ENCODE measurements around the gene OVCH1. TPM values are rescaled to one million over a fixed set of nuclear protein-coding genes. Genes with fewer than 3 reads are reported as not detected.

OVCH1 gene
- total RNA-seq, 1 experiment from 2014 or later: not detected

DNA sequence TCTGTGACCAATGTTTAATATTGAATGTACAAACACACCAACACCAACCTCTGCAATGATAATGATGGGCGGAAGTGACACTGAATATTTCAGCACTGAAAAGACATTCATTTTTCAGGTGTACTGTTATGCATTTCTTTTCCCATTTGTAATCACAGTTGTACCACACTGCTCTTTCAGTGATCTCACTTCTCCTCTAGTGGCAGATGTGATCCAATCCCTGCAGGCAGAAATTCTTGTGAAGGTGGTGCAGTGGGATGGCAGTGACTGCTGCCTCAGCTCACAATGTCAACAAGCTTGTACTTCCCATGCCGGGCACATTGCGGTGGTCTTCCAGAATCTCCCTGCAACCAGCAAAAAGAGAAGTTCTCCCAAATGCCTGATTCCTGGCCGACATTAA is 93.5 kb downstream of the OVCH1 start:
- Histone ChIP-seq H3K4me2 (ENCODE audit: low read length) (no peak overlapping the region), H3K36me3 (ENCODE audit: control insufficient read depth in 1 of 2, insufficient read depth in 2 of 2, low read length in 2 of 2) (no peaks in the 10 kb centered on the region), H3K9ac (ENCODE audit: low read length) (no peak overlapping the region), H3K79me2 (ENCODE audit: insufficient read depth, low read length) (no peaks in the 10 kb centered on the region), H3K4me3 (replicated peaks in 1 of 2; ENCODE audit: low read depth in 1 of 2, low read length in 2 of 2) (no peak overlapping the region), H3K9me3 (ENCODE audit: control insufficient read depth in 1 of 2, insufficient read depth in 1 of 2, low read depth in 1 of 2, low read length in 2 of 2) (no peaks in the 10 kb centered on the region), H3K27ac (ENCODE audit: low read depth, low read length) (no peak overlapping the region), H4K20me1 (ENCODE audit: insufficient read depth) (no peaks in the 10 kb centered on the region), H3K9me2 (ENCODE audit: insufficient read depth) (no peaks in the 10 kb centered on the region), H3K27me3 (ENCODE audit: insufficient read depth, low read length) (no peaks in the 10 kb centered on the region), H3K4me1 (ENCODE audit: control insufficient read depth in 1 of 2, insufficient read depth in 2 of 2, low read length in 2 of 2) (no peaks in the 10 kb centered on the region), H2AFZ (ENCODE audit: low read depth, low read length, poor library complexity, severe bottlenecking) (no peak overlapping the region)
- ChIA-PET RAD21 (ENCODE audit: low non-redundant PET in 1 of 2, low total read pairs in 2 of 2, uncharacterized antibody in 2 of 2, unreplicated experiment in 2 of 2) (no interaction called here), POLR2A (no interaction called here), CTCF (no interaction called here)
- ATAC-seq (no peak), DNase-seq (ENCODE audit: low read depth, low spot score) (no peak)
- no TSS peak for BruUV-seq (replicated peaks)
- no peak for TF ChIP-seq JUND (IDR thresholded peaks at IDR 0.05)
- TF ChIP-seq SP1 (IDR thresholded peaks at IDR 0.05; ENCODE audit: low read depth): no peak
- TF ChIP-seq FOSL1 (IDR thresholded peaks at IDR 0.05; ENCODE audit: low read depth): no peak
- TF ChIP-seq CTCF (IDR thresholded peaks at IDR 0.05 in 2 of 3, conservative IDR thresholded peaks at IDR 0.05 in 1 of 3; ENCODE audit: borderline replicate concordance in 1 of 3, insufficient read depth in 1 of 3, low read depth in 2 of 3, low read length in 2 of 3): no peak
- TF ChIP-seq POLR2A (IDR thresholded peaks at IDR 0.05; ENCODE audit: borderline replicate concordance, extremely low read depth, insufficient read depth, insufficient read length): no peak
- no peak for TF ChIP-seq ELF1 (IDR thresholded peaks at IDR 0.05; ENCODE audit: borderline replicate concordance, low read depth)
- no peak for TF ChIP-seq CEBPB (IDR thresholded peaks at IDR 0.05; ENCODE audit: low read depth)
- TF ChIP-seq RAD21 (IDR thresholded peaks at IDR 0.05; ENCODE audit: low read depth): no peak
- no peak for TF ChIP-seq YY1 (IDR thresholded peaks at IDR 0.05; ENCODE audit: extremely low read depth, insufficient replicate concordance, low read depth, low read length)
- TF ChIP-seq MAX (IDR thresholded peaks at IDR 0.05): no peak
- intact Hi-C loops (cut with micrococcal nuclease): no loop called here

- intact Hi-C loops (cut with micrococcal nuclease): no loop called here
- DNase-seq (ENCODE audit: low read depth, low spot score) (no peak), ATAC-seq (no peak)
- no peaks in the 10 kb centered on the region for H3K27me3 ChIP-seq (ENCODE audit: insufficient read depth, low read length)
- H3K4me2 ChIP-seq (ENCODE audit: low read length): no peak overlapping the region
- no peaks in the 10 kb centered on the region for H3K79me2 ChIP-seq (ENCODE audit: insufficient read depth, low read length)
- no peak overlapping the region for H3K9ac ChIP-seq (ENCODE audit: low read length)
- CTCF ChIA-PET: no interaction called here
- no peak overlapping the region for H3K27ac ChIP-seq (ENCODE audit: low read depth, low read length)
- no peak overlapping the region for H2AFZ ChIP-seq (ENCODE audit: low read depth, low read length, poor library complexity, severe bottlenecking)
- no peaks in the 10 kb centered on the region for H3K9me2 ChIP-seq (ENCODE audit: insufficient read depth)
- no TSS peak for BruUV-seq (replicated peaks)
- H4K20me1 ChIP-seq (ENCODE audit: insufficient read depth): no peaks in the 10 kb centered on the region
- POLR2A ChIA-PET: no interaction called here
- RAD21 ChIA-PET (ENCODE audit: low non-redundant PET in 1 of 2, low total read pairs in 2 of 2, uncharacterized antibody in 2 of 2, unreplicated experiment in 2 of 2): no interaction called here
- H3K4me3 ChIP-seq (replicated peaks in 1 of 2; ENCODE audit: low read depth in 1 of 2, low read length in 2 of 2): no peak overlapping the region
- no peaks in the 10 kb centered on the region for H3K4me1 ChIP-seq (ENCODE audit: control insufficient read depth in 1 of 2, insufficient read depth in 2 of 2, low read length in 2 of 2)
- H3K9me3 ChIP-seq (ENCODE audit: control insufficient read depth in 1 of 2, insufficient read depth in 1 of 2, low read depth in 1 of 2, low read length in 2 of 2): no peaks in the 10 kb centered on the region
- H3K36me3 ChIP-seq (ENCODE audit: control insufficient read depth in 1 of 2, insufficient read depth in 2 of 2, low read length in 2 of 2): no peaks in the 10 kb centered on the region
- TF ChIP-seq SRF (IDR thresholded peaks at IDR 0.05; ENCODE audit: low read depth): no peak
- no peak for TF ChIP-seq ZNF274 (IDR thresholded peaks at IDR 0.05; ENCODE audit: low read depth, low read length)
- no peak for TF ChIP-seq ZFX (IDR thresholded peaks at IDR 0.05)
- TF ChIP-seq CBX3 (IDR thresholded peaks at IDR 0.05; ENCODE audit: low read depth): no peak
- no peak for TF ChIP-seq EGR1 (IDR thresholded peaks at IDR 0.05; ENCODE audit: low read depth)
- TF ChIP-seq RAD21 (IDR thresholded peaks at IDR 0.05; ENCODE audit: low read depth): no peak
- TF ChIP-seq, protein P1, sequence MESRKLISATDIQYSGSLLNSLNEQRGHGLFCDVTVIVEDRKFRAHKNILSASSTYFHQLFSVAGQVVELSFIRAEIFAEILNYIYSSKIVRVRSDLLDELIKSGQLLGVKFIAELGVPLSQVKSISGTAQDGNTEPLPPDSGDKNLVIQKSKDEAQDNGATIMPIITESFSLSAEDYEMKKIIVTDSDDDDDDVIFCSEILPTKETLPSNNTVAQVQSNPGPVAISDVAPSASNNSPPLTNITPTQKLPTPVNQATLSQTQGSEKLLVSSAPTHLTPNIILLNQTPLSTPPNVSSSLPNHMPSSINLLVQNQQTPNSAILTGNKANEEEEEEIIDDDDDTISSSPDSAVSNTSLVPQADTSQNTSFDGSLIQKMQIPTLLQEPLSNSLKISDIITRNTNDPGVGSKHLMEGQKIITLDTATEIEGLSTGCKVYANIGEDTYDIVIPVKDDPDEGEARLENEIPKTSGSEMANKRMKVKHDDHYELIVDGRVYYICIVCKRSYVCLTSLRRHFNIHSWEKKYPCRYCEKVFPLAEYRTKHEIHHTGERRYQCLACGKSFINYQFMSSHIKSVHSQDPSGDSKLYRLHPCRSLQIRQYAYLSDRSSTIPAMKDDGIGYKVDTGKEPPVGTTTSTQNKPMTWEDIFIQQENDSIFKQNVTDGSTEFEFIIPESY (IDR thresholded peaks at IDR 0.05; ENCODE audit: extremely low read depth, insufficient replicate concordance, low read length): no peak
- no peak for TF ChIP-seq SIN3A (IDR thresholded peaks at IDR 0.05; ENCODE audit: low read depth)
- no peak for TF ChIP-seq TCF7L2 (IDR thresholded peaks at IDR 0.05; ENCODE audit: borderline replicate concordance, extremely low read depth, insufficient read depth, insufficient read length)
- no peak for TF ChIP-seq ATF3 (IDR thresholded peaks at IDR 0.05)
These were observed 95.0 kb downstream of the OVCH1 start for GRCh38 chr12:29402437-29402836.

Data from HCT116 (cell line).